T-cell (primary cell): ENCODE results near the gene CSGALNACT2. TPM values are rescaled to one million over a fixed set of nuclear protein-coding genes. Genes with fewer than 3 reads are reported as not detected.
A peak's percentile ranks its signal among the peaks of the same experiment; 100 is the strongest.

Experiments
- ATAC-seq, 4 experiments: fragments of 200-7000 bp in 3 of 4; fragments of 150-1000 bp in 1 of 4; cut with Tn5 transposase; replicated peaks in 1 of 4; 1 replicate in 3 of 4; 2 replicates in 1 of 4; pipeline ENCODE4 v1.10.0; 2021; ENCODE audit warnings: moderate library complexity in 3 of 4, mild to moderate bottlenecking in 2 of 4, moderate number of reproducible peaks in 1 of 4
- CTCF ChIA-PET, 2 donors: fragments of 300-600 bp; sonication (Branson Sonifier 250); formaldehyde crosslinking; loops; one replicate each; lab custom pipeline; 2022; ENCODE audit warnings: antibody characterized with exemption in 2 of 2; lab: Charles Lee
- POLR2A ChIA-PET, 2 donors: fragments of 300-600 bp; sonication (Branson Sonifier 250); formaldehyde crosslinking; loops; one replicate each; lab custom pipeline; 2022; ENCODE audit warnings: antibody characterized with exemption in 2 of 2; lab: Charles Lee
- DNase-seq, 35 experiments: peaks; one replicate each; pipeline versions ENCODE4 v3.0.0 to v3.0.0-alpha.2; 2013 to 2023
- H3K27ac ChIP-seq: one replicate; pipeline ENCODE4 v1.5.1; 2013; ENCODE audit warnings: low read length
- H3K27me3 ChIP-seq, 2 experiments: replicated peaks in 1 of 2; 1 replicate in 1 of 2; 2 replicates in 1 of 2; pipeline versions ENCODE4 v1.6.1 to v1.7.0; 2013; ENCODE audit warnings: low read length in 1 of 2, mixed read lengths in 1 of 2; ENCODE audit not compliant: control insufficient read depth in 2 of 2, insufficient read depth in 2 of 2; ENCODE audit errors: extremely low read depth in 1 of 2
- H3K36me3 ChIP-seq, 2 donors: 1 replicate in 1 of 2; 2 replicates in 1 of 2; pipeline versions ENCODE4 v1.6.1 to v1.7.0; 2013; ENCODE audit warnings: low read length in 1 of 2; ENCODE audit not compliant: control insufficient read depth in 2 of 2, insufficient read depth in 1 of 2; ENCODE audit errors: extremely low read depth in 1 of 2
- H3K4me1 ChIP-seq, 2 experiments: 1 replicate in 1 of 2; 2 replicates in 1 of 2; pipeline versions ENCODE4 v1.6.1 to v1.7.0; 2013; ENCODE audit warnings: low read length in 2 of 2, mixed read lengths in 1 of 2; ENCODE audit not compliant: insufficient read depth in 2 of 2, control insufficient read depth in 1 of 2; ENCODE audit errors: extremely low read depth in 1 of 2
- H3K4me3 ChIP-seq, 2 donors: 1 replicate in 1 of 2; 2 replicates in 1 of 2; pipeline versions ENCODE4 v1.5.1 to v1.7.0; 2013; ENCODE audit warnings: mild to moderate bottlenecking in 2 of 2, low read length in 1 of 2, moderate library complexity in 1 of 2; ENCODE audit not compliant: control insufficient read depth in 1 of 2; ENCODE audit errors: extremely low read depth in 1 of 2
- H3K9me3 ChIP-seq: 2 replicates; pipeline ENCODE4 v1.7.0; 2013
- H3K27ac Mint-ChIP-seq, 2 donors: one replicate each; pipeline ENCODE4 v1.8.0; 2020 to 2021; ENCODE audit warnings: mild to moderate bottlenecking in 2 of 2, mixed read lengths in 2 of 2
- H3K27me3 Mint-ChIP-seq, 2 donors: one replicate each; pipeline ENCODE4 v1.8.0; 2021 to 2022; ENCODE audit warnings: mixed read lengths in 2 of 2
- H3K36me3 Mint-ChIP-seq: one replicate; pipeline ENCODE4 v1.8.0; 2021; ENCODE audit warnings: mixed read lengths
- H3K4me1 Mint-ChIP-seq, 3 donors: one replicate each; pipeline ENCODE4 v1.8.0; 2020 to 2022; ENCODE audit warnings: mixed read lengths in 3 of 3, mild to moderate bottlenecking in 1 of 3
- H3K4me3 Mint-ChIP-seq, 3 donors: one replicate each; pipeline ENCODE4 v1.8.0; 2020 to 2022; ENCODE audit warnings: mild to moderate bottlenecking in 3 of 3, mixed read lengths in 3 of 3, moderate library complexity in 3 of 3
- H3K9me3 Mint-ChIP-seq, 3 donors: one replicate each; pipeline ENCODE4 v1.8.0; 2020 to 2022; ENCODE audit warnings: mixed read lengths in 3 of 3
- WGBS: methylation state at CpG from one replicate; pipeline ENCODE4 v1.1.5; 2013; ENCODE audit warnings: missing lambda C conversion rate; ENCODE audit not compliant: insufficient coverage; 5-methylcytosine and 5-hydroxymethylcytosine counted together
- total RNA-seq, 35 experiments: library from RNA in 6 of 35; stranded (reverse) in 6 of 35; fragments of 120-200 nt in 1 of 35; gene quantifications; one replicate each; pipeline versions ENCODE4 v1.2.1 to v1.2.4 and lab custom pipeline; 2013 to 2026

The CSGALNACT2 gene
- total RNA-seq, 5 donors from 2014 or later (not counting 1 experiment from before 2014, with no cell fraction given) = 36.5 to 46.1 (median 41.9) TPM

- peaks cover 21 to 40% (median 23%) of the 10 kb centered on the region in 3 donors for H3K4me1 Mint-ChIP-seq
- Histone ChIP-seq H3K9me3 (no peaks in the 10 kb centered on the region), H3K36me3 (no peaks in the 10 kb centered on the region), H3K27ac (no peak overlapping the region), H3K4me3 (no peak overlapping the region), H3K4me1 (peaks cover 2 to 36% of the 10 kb centered on the region in 2 experiments), H3K27me3 (peaks cover 0 to 7% of the 10 kb centered on the region in 2 experiments)
- no peak overlapping the region for H3K4me3 Mint-ChIP-seq
- CTCF ChIA-PET = no interaction called here
- ATAC-seq (no peak), DNase-seq (peak in 1 of 35 experiments; percentile 21)
- no peaks in the 10 kb centered on the region for H3K9me3 Mint-ChIP-seq
- WGBS = 90% methylated on average over 2 of the region's 4 CpGs
- H3K36me3 Mint-ChIP-seq = no peaks in the 10 kb centered on the region
- H3K27me3 Mint-ChIP-seq = no peaks in the 10 kb centered on the region
- POLR2A ChIA-PET = no interaction called here
- H3K27ac Mint-ChIP-seq = peak overlapping the region; percentile 83 to 89
These were observed 16.1 kb upstream of the CSGALNACT2 start for GRCh38 chr10:43122096-43122495.

GRCh38 chr10:43122826-43123225 lies 15.4 kb upstream of the CSGALNACT2 start:
- no peak overlapping the region for H3K4me3 ChIP-seq
- ChIA-PET CTCF (no interaction called here), POLR2A (no interaction called here)
- H3K4me1 ChIP-seq = peaks cover 2 to 37% of the 10 kb centered on the region in 2 experiments
- DNase-seq (no peak), ATAC-seq (no peak)
- Mint-ChIP-seq H3K4me1 (peaks cover 21 to 47% (median 26%) of the 10 kb centered on the region in 3 donors), H3K27ac (peak overlapping the region in 1 of 2 donors; percentile 16), H3K9me3 (no peaks in the 10 kb centered on the region), H3K4me3 (no peak overlapping the region), H3K36me3 (no peaks in the 10 kb centered on the region), H3K27me3 (no peaks in the 10 kb centered on the region)
- 93% methylated on average over 3 of the region's 7 CpGs for WGBS
- no peaks in the 10 kb centered on the region for H3K36me3 ChIP-seq
- peaks cover 0 to 7% of the 10 kb centered on the region in 2 experiments for H3K27me3 ChIP-seq
- H3K27ac ChIP-seq = no peak overlapping the region
- no peaks in the 10 kb centered on the region for H3K9me3 ChIP-seq

- H3K9me3 Mint-ChIP-seq = no peaks in the 10 kb centered on the region
- H3K4me1 ChIP-seq = peaks cover 2 to 37% of the 10 kb centered on the region in 2 experiments
- no peak for ATAC-seq
- H3K4me1 Mint-ChIP-seq = peaks cover 21 to 49% (median 26%) of the 10 kb centered on the region in 3 donors
- ChIA-PET CTCF (no interaction called here), POLR2A (no interaction called here)
- no peak for DNase-seq
- H3K36me3 Mint-ChIP-seq = no peaks in the 10 kb centered on the region
- H3K27ac Mint-ChIP-seq = no peak overlapping the region
- no peak overlapping the region for H3K4me3 Mint-ChIP-seq
- no peak overlapping the region for H3K4me3 ChIP-seq
- H3K27me3 Mint-ChIP-seq = no peaks in the 10 kb centered on the region
- H3K27ac ChIP-seq = no peak overlapping the region
- H3K36me3 ChIP-seq = no peaks in the 10 kb centered on the region
- 100% methylated on average over 2 of the region's 9 CpGs for WGBS
- peaks cover 0 to 7% of the 10 kb centered on the region in 2 experiments for H3K27me3 ChIP-seq
- no peaks in the 10 kb centered on the region for H3K9me3 ChIP-seq
These were observed 14.7 kb upstream of the CSGALNACT2 start for GRCh38 chr10:43123361-43124093.

- ATAC-seq = no peak
- H3K4me3 Mint-ChIP-seq = no peak overlapping the region
- H3K36me3 Mint-ChIP-seq = no peaks in the 10 kb centered on the region
- Histone ChIP-seq H3K27ac (no peak overlapping the region), H3K4me1 (peaks cover 2 to 43% of the 10 kb centered on the region in 2 experiments), H3K4me3 (no peak overlapping the region), H3K9me3 (no peaks in the 10 kb centered on the region), H3K27me3 (peaks cover 0 to 12% of the 10 kb centered on the region in 2 experiments), H3K36me3 (no peaks in the 10 kb centered on the region)
- H3K9me3 Mint-ChIP-seq = no peaks in the 10 kb centered on the region
- H3K27ac Mint-ChIP-seq = peak overlapping the region in 1 of 2 donors; percentile 48
- H3K27me3 Mint-ChIP-seq = no peaks in the 10 kb centered on the region
- no peak for DNase-seq
- ChIA-PET POLR2A (no interaction called here), CTCF (no interaction called here)
- peaks cover 21 to 50% (median 30%) of the 10 kb centered on the region in 3 donors for H3K4me1 Mint-ChIP-seq
- 77% methylated on average over 3 of the region's 6 CpGs for WGBS
These were observed 14.1 kb upstream of the CSGALNACT2 start for GRCh38 chr10:43124094-43124521.

GRCh38 chr10:43124574-43125273 lies 13.5 kb upstream of the CSGALNACT2 start:
- H3K27ac ChIP-seq = no peak overlapping the region
- peak in 1 of 35 experiments; percentile 20 for DNase-seq
- 82% methylated on average over 7 of the region's 9 CpGs for WGBS

GRCh38 chr10:43125274-43125845 lies 12.9 kb upstream of the CSGALNACT2 start:
- peaks cover 19 to 51% (median 34%) of the 10 kb centered on the region in 3 donors for H3K4me1 Mint-ChIP-seq
- no peaks in the 10 kb centered on the region for H3K36me3 ChIP-seq
- ATAC-seq = no peak
- H3K27me3 ChIP-seq = peaks cover 0 to 12% of the 10 kb centered on the region in 2 experiments
- DNase-seq = no peak
- no peak overlapping the region for H3K27ac Mint-ChIP-seq
- peaks cover 2 to 35% of the 10 kb centered on the region in 2 experiments for H3K4me1 ChIP-seq
- H3K36me3 Mint-ChIP-seq = no peaks in the 10 kb centered on the region
- no peaks in the 10 kb centered on the region for H3K9me3 ChIP-seq
- no peak overlapping the region for H3K27ac ChIP-seq
- H3K4me3 ChIP-seq = no peak overlapping the region
- H3K27me3 Mint-ChIP-seq = no peaks in the 10 kb centered on the region
- POLR2A ChIA-PET = no interaction called here
- H3K9me3 Mint-ChIP-seq = no peaks in the 10 kb centered on the region
- CTCF ChIA-PET = no interaction called here
- 98% methylated on average over 6 of the region's 8 CpGs for WGBS
- no peak overlapping the region for H3K4me3 Mint-ChIP-seq

More at GRCh38 chr10:43124574-43125273, 13.5 kb upstream of the CSGALNACT2 start:
- Histone ChIP-seq H3K9me3 (no peaks in the 10 kb centered on the region), H3K36me3 (no peaks in the 10 kb centered on the region), H3K4me3 (no peak overlapping the region), H3K4me1 (peaks cover 2 to 41% of the 10 kb centered on the region in 2 experiments), H3K27me3 (peaks cover 0 to 12% of the 10 kb centered on the region in 2 experiments)
- no peaks in the 10 kb centered on the region for H3K36me3 Mint-ChIP-seq
- no peaks in the 10 kb centered on the region for H3K27me3 Mint-ChIP-seq
- no peak overlapping the region for H3K27ac Mint-ChIP-seq
- H3K9me3 Mint-ChIP-seq = no peaks in the 10 kb centered on the region
- CTCF ChIA-PET = no interaction called here
- POLR2A ChIA-PET = no interaction called here
- no peak for ATAC-seq
- peaks cover 21 to 53% (median 36%) of the 10 kb centered on the region in 3 donors for H3K4me1 Mint-ChIP-seq
- H3K4me3 Mint-ChIP-seq = no peak overlapping the region
